ENCODE measurements around the gene SPOCK1. TPM values are rescaled to one million over a fixed set of nuclear protein-coding genes. Genes with fewer than 3 reads are reported as not detected.

Gene SPOCK1
- total RNA-seq, 1 experiment from 2014 or later = 10.9 TPM

- no peak overlapping the region for H2BK12ac ChIP-seq (ENCODE audit: insufficient read length, low read depth, low read length)
- no peak overlapping the region for H3K27ac ChIP-seq (ENCODE audit: insufficient read length, low read depth, low read length)
- H4K5ac ChIP-seq (ENCODE audit: insufficient read length, low read depth, low read length) = no peak overlapping the region
- no peak overlapping the region for H2AFZ ChIP-seq (ENCODE audit: low read length)
- no peak overlapping the region for H3K4me2 ChIP-seq (ENCODE audit: insufficient read depth, insufficient read length, low read length)
- no peaks in the 10 kb centered on the region for H3K79me2 ChIP-seq (ENCODE audit: insufficient read depth, low read length)
- no peak overlapping the region for H3K4ac ChIP-seq (ENCODE audit: low read depth, low read length)
- no peak overlapping the region for H2BK5ac ChIP-seq (ENCODE audit: insufficient read length, low read length)
- no peaks in the 10 kb centered on the region for H3K36me3 Mint-ChIP-seq (ENCODE audit: insufficient read depth in 1 of 3, low read depth in 3 of 3)
- no peak overlapping the region for H3K27ac Mint-ChIP-seq
- no peak overlapping the region for H3K18ac ChIP-seq (ENCODE audit: insufficient read length, low read depth, low read length)
- no peak overlapping the region for H3K9ac ChIP-seq (ENCODE audit: extremely low read depth, insufficient read length, low read length)
- H4K20me1 ChIP-seq (ENCODE audit: control insufficient read depth, insufficient read depth, insufficient read length) = no peaks in the 10 kb centered on the region
- no peak overlapping the region for H2AK5ac ChIP-seq (ENCODE audit: insufficient read length, low read length)
- no peaks in the 10 kb centered on the region for H3K9me3 ChIP-seq (ENCODE audit: control insufficient read depth, low read depth, low read length)
- no peak overlapping the region for H2BK120ac ChIP-seq (ENCODE audit: low read depth, low read length, poor library complexity, severe bottlenecking)
- no CpG with 5 or more reads among the region's 1 CpG for WGBS (ENCODE audit: extremely low coverage, insufficient read length, low lambda C conversion rate)
- H3K4me1 Mint-ChIP-seq = no peaks in the 10 kb centered on the region
- TF ChIP-seq CTCF (conservative IDR thresholded peaks at IDR 0.05) = no peak
- no peaks in the 10 kb centered on the region; a peak in 1 of 5 replicates for H3K9me3 Mint-ChIP-seq
- no peak overlapping the region for H3K14ac ChIP-seq (ENCODE audit: insufficient read depth, low read length)
- no peak overlapping the region for H4K8ac ChIP-seq (replicated peaks; ENCODE audit: insufficient read length, low read depth, low read length)
- H3K23me2 ChIP-seq (ENCODE audit: insufficient read length, low read depth, low read length, poor library complexity, severe bottlenecking) = no peaks in the 10 kb centered on the region
- H2BK20ac ChIP-seq (ENCODE audit: low read depth, low read length, poor library complexity, severe bottlenecking) = no peak overlapping the region
- H3K27me3 ChIP-seq (ENCODE audit: insufficient read depth, low read length) = no peaks in the 10 kb centered on the region
- no peaks in the 10 kb centered on the region for H3K79me1 ChIP-seq (ENCODE audit: insufficient read depth, low read depth, low read length, poor library complexity, severe bottlenecking)
- H4K91ac ChIP-seq (ENCODE audit: insufficient read length, low read depth, low read length) = no peak overlapping the region
- no peak overlapping the region for H2BK15ac ChIP-seq (ENCODE audit: low read depth, low read length)
- no peaks in the 10 kb centered on the region; the same call in none of the 2 replicates for H3K27me3 Mint-ChIP-seq (ENCODE audit: low read depth)
- H3K56ac ChIP-seq (ENCODE audit: insufficient read length, low read depth, low read length) = no peak overlapping the region
- no peaks in the 10 kb centered on the region for H3K4me1 ChIP-seq (ENCODE audit: insufficient read depth, low read length)
- no peak overlapping the region for H3K23ac ChIP-seq (ENCODE audit: insufficient read length, low read depth, low read length)
- DNase-seq = no peak
- no peak overlapping the region for H3K4me3 Mint-ChIP-seq
- no peak overlapping the region for H3T11ph ChIP-seq (ENCODE audit: low read length)
Observed at GRCh38 chr5:137394380-137394779, 104.7 kb downstream of the SPOCK1 start.

All from H9 (cell line).